IMR-90 (cell line): ENCODE results near the gene POLR3E. TPM values are rescaled to one million over a fixed set of nuclear protein-coding genes. Genes with fewer than 3 reads are reported as not detected.

Source experiments
- ATAC-seq: fragments of 200-7000 bp; cut with Tn5 transposase; 2 replicates; pipeline ENCODE4 v1.9.1; 2020; ENCODE audit warnings: low read depth, mild to moderate bottlenecking, moderate library complexity
- BruUV-seq: library from RNA; stranded (reverse); fragments of 400-500 nt; replicated peaks from 2 replicates; lab custom pipeline; 2021; lab: Mats Ljungman, UMichigan
- CTCF ChIA-PET: fragments of 300-600 bp; formaldehyde crosslinking; extraction: SDS; loops from one replicate; lab custom pipeline; 2021; ENCODE audit warnings: antibody characterized with exemption; lab: Yijun Ruan, JAX
- POLR2A ChIA-PET: fragments of 300-600 bp; sonication (Branson Sonifier 250); formaldehyde crosslinking; loops from one replicate; lab custom pipeline; 2022; ENCODE audit warnings: antibody characterized with exemption; ENCODE audit not compliant: unreplicated experiment; lab: Charles Lee
- DNase-seq: peaks from one replicate; pipeline ENCODE4 v3.0.0; 2013
- H2AFZ ChIP-seq: replicated peaks from 2 replicates; pipeline ENCODE3; 2013; ENCODE audit warnings: low read length, mild to moderate bottlenecking; ENCODE audit not compliant: poor library complexity
- H2AK5ac ChIP-seq: 2 replicates; pipeline ENCODE4 v1.6.1; 2013; ENCODE audit warnings: low read depth, low read length, inconsistent platforms
- H2AK9ac ChIP-seq: replicated peaks from 2 replicates; pipeline ENCODE3; 2013; ENCODE audit warnings: mild to moderate bottlenecking, low read depth, low read length, moderate library complexity; ENCODE audit not compliant: poor library complexity
- H2BK120ac ChIP-seq: 2 replicates; pipeline ENCODE4 v1.6.1; 2013; ENCODE audit warnings: low read depth, low read length, inconsistent platforms
- H2BK15ac ChIP-seq: 3 replicates; pipeline ENCODE4 v1.6.1; 2013; ENCODE audit warnings: low read depth, low read length, inconsistent platforms
- H2BK20ac ChIP-seq: 2 replicates; pipeline ENCODE4 v1.6.1; 2013; ENCODE audit warnings: low read depth, mild to moderate bottlenecking, inconsistent platforms, low read length, moderate library complexity
- H2BK5ac ChIP-seq: 2 replicates; pipeline ENCODE4 v1.6.1; 2013; ENCODE audit warnings: mild to moderate bottlenecking, low read depth, low read length, inconsistent platforms; ENCODE audit not compliant: poor library complexity, severe bottlenecking
- H3K14ac ChIP-seq: replicated peaks from 2 replicates; pipeline ENCODE4 v1.6.1; 2013; ENCODE audit warnings: low read depth, low read length, inconsistent platforms
- H3K18ac ChIP-seq: 2 replicates; pipeline ENCODE4 v1.6.1; 2013; ENCODE audit warnings: low read depth, low read length, control low read depth
- H3K23ac ChIP-seq: 2 replicates; pipeline ENCODE4 v1.6.1; 2013; ENCODE audit warnings: low read depth, low read length, inconsistent platforms
- H3K27ac ChIP-seq: 2 replicates; pipeline ENCODE4 v1.5.1; 2013; ENCODE audit warnings: mild to moderate bottlenecking, control low read depth, low read length; ENCODE audit not compliant: insufficient read depth
- H3K27me3 ChIP-seq: 2 replicates; pipeline ENCODE4 v1.6.1; 2013; ENCODE audit warnings: low read length; ENCODE audit not compliant: control insufficient read depth, insufficient read depth
- H3K36me3 ChIP-seq: 2 replicates; pipeline ENCODE4 v1.6.1; 2013; ENCODE audit warnings: low read length, mixed read lengths; ENCODE audit not compliant: control insufficient read depth, insufficient read depth
- H3K4ac ChIP-seq: 2 replicates; pipeline ENCODE4 v1.6.1; 2013; ENCODE audit warnings: low read depth, low read length, inconsistent platforms
- H3K4me1 ChIP-seq: 2 replicates; pipeline ENCODE4 v1.6.1; 2013; ENCODE audit warnings: low read length, mixed read lengths; ENCODE audit not compliant: control insufficient read depth, insufficient read depth
- H3K4me2 ChIP-seq: 2 replicates; pipeline ENCODE4 v1.6.1; 2013; ENCODE audit warnings: low read depth, mild to moderate bottlenecking, control low read depth, low read length, moderate library complexity
- H3K4me3 ChIP-seq: 2 replicates; pipeline ENCODE4 v1.5.1; 2013; ENCODE audit warnings: low read depth, mild to moderate bottlenecking, control low read depth, low read length, moderate library complexity; ENCODE audit not compliant: insufficient read depth
- H3K56ac ChIP-seq: 2 replicates; pipeline ENCODE4 v1.6.1; 2013; ENCODE audit warnings: low read length, inconsistent platforms; ENCODE audit not compliant: insufficient read depth; ENCODE audit errors: extremely low read depth
- H3K79me1 ChIP-seq, 2 experiments: 2 replicates each; pipeline ENCODE4 v1.6.1; 2013; ENCODE audit warnings: low read length in 2 of 2, inconsistent platforms in 1 of 2, low read depth in 1 of 2
- H3K9ac ChIP-seq: 2 replicates; pipeline ENCODE4 v1.6.1; 2013; ENCODE audit warnings: low read depth, low read length, control low read depth
- H3K9me1 ChIP-seq: 2 replicates; pipeline ENCODE4 v1.6.1; 2013; ENCODE audit warnings: low read length, inconsistent platforms; ENCODE audit not compliant: insufficient read depth
- H3K9me3 ChIP-seq: 2 replicates; pipeline ENCODE4 v1.6.1; 2013; ENCODE audit warnings: low read length; ENCODE audit not compliant: control insufficient read depth, insufficient read depth
- H4K20me1 ChIP-seq: 2 replicates; pipeline ENCODE4 v1.6.1; 2013; ENCODE audit warnings: low read length, inconsistent platforms; ENCODE audit not compliant: insufficient read depth
- H4K5ac ChIP-seq: 2 replicates; pipeline ENCODE4 v1.6.1; 2013; ENCODE audit warnings: mild to moderate bottlenecking, low read depth, low read length, control low read depth
- H4K8ac ChIP-seq, 2 experiments: 2 replicates each; pipeline ENCODE4 v1.6.1; 2013; ENCODE audit warnings: low read depth in 2 of 2, low read length in 2 of 2, control low read depth in 1 of 2, inconsistent platforms in 1 of 2
- H4K91ac ChIP-seq: 2 replicates; pipeline ENCODE4 v1.6.1; 2013; ENCODE audit warnings: low read depth, low read length, inconsistent platforms; ENCODE audit not compliant: insufficient read depth
- BHLHE40 ChIP-seq: fragments of 150-350 bp; IDR thresholded peaks from 2 replicates; pipeline ENCODE4 v1.6.1; 2016; ENCODE audit warnings: mild to moderate bottlenecking, low read depth, low read length
- CEBPB ChIP-seq: IDR thresholded peaks from 2 replicates; pipeline ENCODE4 v1.6.1; 2012; ENCODE audit warnings: low read depth, low read length, improper control_type of control experiment
- CTCF ChIP-seq: conservative IDR thresholded peaks from 2 replicates; pipeline ENCODE4 v1.5.1; 2012; ENCODE audit warnings: mild to moderate bottlenecking, low read depth, low read length, improper control_type of control experiment
- FOS ChIP-seq: fragments of 150-350 bp; IDR thresholded peaks from 2 replicates; pipeline ENCODE4 v1.6.1; 2016; ENCODE audit warnings: low read depth, low read length
- MXI1 ChIP-seq: IDR thresholded peaks from 2 replicates; pipeline ENCODE4 v1.6.1; 2012; ENCODE audit warnings: low read depth, mild to moderate bottlenecking, low read length, moderate library complexity, borderline replicate concordance
- POLR2A ChIP-seq: IDR thresholded peaks from 2 replicates; pipeline ENCODE4 v1.6.1; 2012; ENCODE audit warnings: mild to moderate bottlenecking, low read depth, low read length
- RAD21 ChIP-seq: IDR thresholded peaks from 2 replicates; pipeline ENCODE4 v1.6.1; 2012; ENCODE audit warnings: low read length, improper control_type of control experiment
- RCOR1 ChIP-seq: IDR thresholded peaks from 2 replicates; pipeline ENCODE4 v1.6.1; 2012; ENCODE audit warnings: mild to moderate bottlenecking, low read length, improper control_type of control experiment; ENCODE audit not compliant: insufficient replicate concordance
- RFX5 ChIP-seq: IDR thresholded peaks from 2 replicates; pipeline ENCODE4 v1.8.0; 2012; ENCODE audit warnings: low read depth, mild to moderate bottlenecking, low read length, moderate library complexity
- WGBS, 2 experiments: methylation state at CpG; one replicate each; pipeline versions ENCODE4 v1.1.5 to v1.1.7; 2013; ENCODE audit warnings: missing lambda C conversion rate in 2 of 2; ENCODE audit not compliant: insufficient read length in 1 of 2; ENCODE audit errors: extremely low coverage in 2 of 2; 5-methylcytosine and 5-hydroxymethylcytosine counted together
- dilution Hi-C: fragments of 300-500 bp; cut with HindIII; formaldehyde crosslinking; loops from one replicate; pipeline ENCODE4 v1.14.3; 2018; ENCODE audit warnings: low sequenced_read_pairs; ENCODE audit not compliant: unreplicated experiment
- in situ Hi-C: fragments of 300-500 bp; cut with MboI; formaldehyde crosslinking; loops from 3 replicates; pipeline ENCODE4 v1.14.3; 2019; ENCODE audit warnings: low sequenced_read_pairs, inconsistent platforms, mixed read lengths
- intact Hi-C: fragments of 100-400 bp; cut with micrococcal nuclease; formaldehyde crosslinking; loops from 2 replicates; pipeline ENCODE4 v1.10.0; 2022
- polyA plus RNA-seq, 3 experiments: library from polyadenylated mRNA; depleted of rRNA; stranded (reverse); fragments of >200 nt; gene quantifications; 2 replicates each; pipeline ENCODE4 v1.2.3, GENCODE V29; 2012; ENCODE audit warnings: low replicate concordance in 1 of 3
- total RNA-seq: library from RNA; depleted of rRNA; stranded (reverse); fragments of >200 nt; gene quantifications from 2 replicates; pipeline ENCODE4 v1.2.3, GENCODE V29; 2012

Gene POLR3E
- total and polyA plus RNA-seq, 2 of the 4 experiments (the other 2 are of a cell fraction), result 19.9 to 46.0 TPM

GRCh38 chr16:22307838-22308237 lies 10.6 kb downstream of the POLR3E start:
- ChIA-PET POLR2A (no interaction called here), CTCF (no interaction called here)
- WGBS, 2 experiments, result no CpG with 5 or more reads among the region's 10 CpGs
- in situ Hi-C loops (no loop called here), intact Hi-C loops (no loop called here), dilution Hi-C loops (no loop called here)
- Histone ChIP-seq H4K5ac (no peak overlapping the region), H3K4me2 (no peak overlapping the region), H2BK20ac (no peak overlapping the region), H3K36me3 (peaks cover 47% of the 10 kb centered on the region), H3K18ac (no peak overlapping the region), H3K4me1 (no peaks in the 10 kb centered on the region), H2AFZ (no peak overlapping the region), H3K4me3 (no peak overlapping the region), H3K14ac (no peak overlapping the region), H3K9me3 (no peaks in the 10 kb centered on the region), H2BK5ac (no peak overlapping the region), H3K79me1 (peaks cover 14 to 38% of the 10 kb centered on the region in 2 experiments), H3K9me1 (no peaks in the 10 kb centered on the region; the same call in 1 of the 2 replicates), H2BK15ac (no peak overlapping the region), H3K27me3 (no peaks in the 10 kb centered on the region), H3K56ac (no peak overlapping the region), H4K8ac (no peak overlapping the region), H3K4ac (no peak overlapping the region), H3K9ac (no peak overlapping the region), H3K27ac (no peak overlapping the region), H3K23ac (no peak overlapping the region), H4K20me1 (peaks cover 15% of the 10 kb centered on the region; the same call in 1 of the 2 replicates), H2AK5ac (no peak overlapping the region), H2BK120ac (no peak overlapping the region), H4K91ac (no peak overlapping the region), H2AK9ac (peak overlapping the region; percentile 65)
- DNase-seq (no peak), ATAC-seq (no peak)
- no TSS peak for BruUV-seq
- no peak for TF ChIP-seq RCOR1
- TF ChIP-seq MXI1, result no peak
- no peak for TF ChIP-seq FOS
- TF ChIP-seq CTCF, result no peak
- no peak for TF ChIP-seq POLR2A
- no peak for TF ChIP-seq RAD21
- no peak for TF ChIP-seq CEBPB
- TF ChIP-seq RFX5, result no peak
- TF ChIP-seq BHLHE40, result no peak
